Glutamatergic neuron (in vitro differentiated cells): ENCODE measurements around the gene DCANP1. TPM values are rescaled to one million over a fixed set of nuclear protein-coding genes. Genes with fewer than 3 reads are reported as not detected.

Experiments used
- DNase-seq: peaks from one replicate; pipeline ENCODE4 v3.0.0; 2022
- H3K27ac Mint-ChIP-seq: one replicate; pipeline ENCODE4 v1.8.0; 2020; ENCODE audit warnings: mild to moderate bottlenecking, mixed read lengths, inconsistent platforms; ENCODE audit not compliant: unreplicated experiment
- H3K27me3 Mint-ChIP-seq: one replicate; pipeline ENCODE4 v1.8.0; 2020; ENCODE audit warnings: mild to moderate bottlenecking, moderate library complexity, mixed read lengths, inconsistent platforms; ENCODE audit not compliant: unreplicated experiment
- H3K36me3 Mint-ChIP-seq: one replicate; pipeline ENCODE4 v1.8.0; 2020; ENCODE audit warnings: mild to moderate bottlenecking, mixed read lengths, inconsistent platforms; ENCODE audit not compliant: unreplicated experiment
- H3K4me1 Mint-ChIP-seq: one replicate; pipeline ENCODE4 v1.8.0; 2020; ENCODE audit warnings: mild to moderate bottlenecking, low read depth, mixed read lengths, inconsistent platforms; ENCODE audit not compliant: unreplicated experiment
- H3K4me3 Mint-ChIP-seq: one replicate; pipeline ENCODE4 v1.8.0; 2020; ENCODE audit warnings: mild to moderate bottlenecking, mixed read lengths, inconsistent platforms; ENCODE audit not compliant: unreplicated experiment
- H3K9me3 Mint-ChIP-seq: one replicate; pipeline ENCODE4 v1.8.0; 2020; ENCODE audit warnings: mild to moderate bottlenecking, moderate library complexity, mixed read lengths, inconsistent platforms; ENCODE audit not compliant: unreplicated experiment
- total RNA-seq: library from RNA; stranded (reverse); fragmentation: NEBNext Ultra II Directional; extraction: Animal tissue kit (Norgen Biotek cat#: 25700); gene quantifications from one replicate; pipeline ENCODE4 v1.2.1, GENCODE V29; 2021; ENCODE audit not compliant: unreplicated experiment
- TF ChIP-seq, protein P1 (sequence below): fragments of 200-600 bp; sonication (generic); IDR thresholded peaks from one replicate; pipeline ENCODE4 v1.5.0; 2021; ENCODE audit not compliant: partially characterized antibody, unreplicated experiment

Gene DCANP1
- total RNA-seq, 1 donor from 2014 or later = not detected

DNA sequence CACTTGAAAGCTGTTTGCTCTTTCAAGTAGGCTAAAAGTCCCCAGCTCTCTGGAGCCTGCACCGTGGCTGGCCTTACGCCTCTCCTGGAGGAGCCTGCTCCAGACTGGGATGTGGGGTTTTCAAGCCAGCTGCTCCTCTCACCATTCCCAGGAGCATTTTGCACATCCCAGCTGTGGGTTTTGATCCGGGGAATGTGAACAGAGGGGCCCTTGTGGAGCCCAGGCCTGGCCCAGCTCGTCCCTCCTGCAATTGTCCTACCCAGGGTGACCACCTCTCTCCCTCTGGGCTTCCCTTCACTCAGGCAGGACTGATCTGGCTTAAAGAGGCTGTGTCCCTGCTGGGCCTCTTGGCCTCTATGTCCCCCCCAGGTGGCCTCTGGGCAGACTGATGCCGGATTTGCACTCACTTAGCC is 37.5 kb upstream of the DCANP1 start:
- Mint-ChIP-seq H3K4me1 (peaks cover 41% of the 10 kb centered on the region), H3K4me3 (no peak overlapping the region), H3K36me3 (peaks cover 4% of the 10 kb centered on the region), H3K9me3 (peaks cover 13% of the 10 kb centered on the region), H3K27ac (peak overlapping the region; percentile 48), H3K27me3 (peaks cover 7% of the 10 kb centered on the region)
- TF ChIP-seq, protein P1, sequence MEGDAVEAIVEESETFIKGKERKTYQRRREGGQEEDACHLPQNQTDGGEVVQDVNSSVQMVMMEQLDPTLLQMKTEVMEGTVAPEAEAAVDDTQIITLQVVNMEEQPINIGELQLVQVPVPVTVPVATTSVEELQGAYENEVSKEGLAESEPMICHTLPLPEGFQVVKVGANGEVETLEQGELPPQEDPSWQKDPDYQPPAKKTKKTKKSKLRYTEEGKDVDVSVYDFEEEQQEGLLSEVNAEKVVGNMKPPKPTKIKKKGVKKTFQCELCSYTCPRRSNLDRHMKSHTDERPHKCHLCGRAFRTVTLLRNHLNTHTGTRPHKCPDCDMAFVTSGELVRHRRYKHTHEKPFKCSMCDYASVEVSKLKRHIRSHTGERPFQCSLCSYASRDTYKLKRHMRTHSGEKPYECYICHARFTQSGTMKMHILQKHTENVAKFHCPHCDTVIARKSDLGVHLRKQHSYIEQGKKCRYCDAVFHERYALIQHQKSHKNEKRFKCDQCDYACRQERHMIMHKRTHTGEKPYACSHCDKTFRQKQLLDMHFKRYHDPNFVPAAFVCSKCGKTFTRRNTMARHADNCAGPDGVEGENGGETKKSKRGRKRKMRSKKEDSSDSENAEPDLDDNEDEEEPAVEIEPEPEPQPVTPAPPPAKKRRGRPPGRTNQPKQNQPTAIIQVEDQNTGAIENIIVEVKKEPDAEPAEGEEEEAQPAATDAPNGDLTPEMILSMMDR = no peak
- no peak for DNase-seq

DNA sequence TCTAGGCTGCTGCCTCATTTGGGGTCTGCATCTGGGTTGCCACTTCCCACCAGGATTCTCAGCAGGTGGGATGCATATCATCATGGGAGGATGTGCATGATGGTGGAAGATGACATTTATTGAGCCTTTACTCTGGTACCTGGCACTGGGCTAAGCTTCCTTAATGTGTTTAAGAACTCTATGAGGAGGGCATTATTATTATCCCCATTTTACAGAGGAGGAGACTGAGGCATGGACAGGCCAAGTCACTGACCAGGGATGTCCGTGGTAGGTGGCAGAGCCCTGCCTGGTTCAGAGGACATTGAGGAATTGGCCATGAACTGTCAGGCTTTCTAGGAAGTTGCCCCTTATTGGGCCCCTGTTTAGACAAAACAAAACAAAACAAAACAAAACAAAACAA is 36.1 kb upstream of the DCANP1 start:
- peaks cover 4% of the 10 kb centered on the region for H3K36me3 Mint-ChIP-seq
- peak overlapping the region; percentile 17 for H3K27ac Mint-ChIP-seq
- H3K27me3 Mint-ChIP-seq = peaks cover 5% of the 10 kb centered on the region
- TF ChIP-seq, protein P1 = no peak
- no peak for DNase-seq
- H3K4me3 Mint-ChIP-seq = no peak overlapping the region
- H3K4me1 Mint-ChIP-seq = peaks cover 47% of the 10 kb centered on the region
- peaks cover 10% of the 10 kb centered on the region for H3K9me3 Mint-ChIP-seq

DNA sequence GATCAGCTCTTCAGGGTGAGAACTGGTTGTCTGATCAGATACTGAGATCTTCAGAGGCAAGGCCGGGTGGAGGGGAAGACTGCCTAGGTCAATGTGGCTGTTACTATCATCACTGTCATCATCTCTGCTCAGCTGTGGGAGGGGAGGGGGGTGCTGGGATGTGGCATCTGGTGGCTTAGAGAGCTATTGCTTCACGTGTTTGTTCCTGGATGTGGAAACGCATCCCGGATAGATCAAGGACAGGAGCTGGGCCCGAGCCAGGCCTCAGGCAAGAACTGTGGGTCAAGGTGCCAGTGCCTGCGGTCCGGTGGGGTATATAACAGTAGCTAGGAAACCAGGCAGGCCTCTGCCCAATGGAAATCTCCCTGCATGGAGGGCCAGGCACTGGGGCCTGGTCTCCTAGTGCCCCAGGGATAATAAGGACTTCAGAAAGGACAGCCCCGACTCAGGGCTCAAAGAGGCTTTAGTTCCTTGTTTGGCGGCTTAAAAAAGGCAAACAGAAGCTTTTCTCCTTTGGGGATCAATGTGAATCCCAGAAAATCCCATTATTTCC is 35.3 kb upstream of the DCANP1 start:
- peaks cover 41% of the 10 kb centered on the region for H3K4me1 Mint-ChIP-seq
- H3K36me3 Mint-ChIP-seq = peaks cover 4% of the 10 kb centered on the region
- no peak overlapping the region for H3K27ac Mint-ChIP-seq
- no peak for DNase-seq
- H3K27me3 Mint-ChIP-seq = peaks cover 4% of the 10 kb centered on the region
- H3K9me3 Mint-ChIP-seq = peaks cover 11% of the 10 kb centered on the region
- no peak overlapping the region for H3K4me3 Mint-ChIP-seq
- TF ChIP-seq, protein P1 = no peak

DNA sequence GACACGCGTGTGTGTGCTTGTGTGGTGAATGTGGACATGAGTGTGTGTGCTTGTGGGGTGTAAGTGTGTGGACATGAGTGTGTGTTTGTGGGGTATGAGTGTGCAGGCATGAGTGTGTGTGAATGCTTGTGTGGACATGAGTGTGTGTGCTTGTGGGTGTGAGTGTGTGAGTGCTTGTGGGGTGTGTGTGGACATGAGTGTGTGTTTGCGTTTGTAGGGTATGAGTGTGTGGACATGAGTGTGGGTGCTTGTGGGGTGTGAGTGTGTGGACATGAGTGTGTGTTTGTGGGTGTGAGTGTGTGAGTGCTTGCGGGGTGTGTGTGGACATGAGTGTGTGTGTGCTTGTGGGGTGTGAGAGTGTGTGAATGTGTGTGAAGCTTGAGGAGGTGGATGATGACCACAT is 34.8 kb upstream of the DCANP1 start:
- Mint-ChIP-seq H3K4me3 (no peak overlapping the region), H3K27me3 (peaks cover 3% of the 10 kb centered on the region), H3K9me3 (peaks cover 13% of the 10 kb centered on the region), H3K36me3 (peaks cover 4% of the 10 kb centered on the region), H3K27ac (no peak overlapping the region), H3K4me1 (peaks cover 43% of the 10 kb centered on the region)
- TF ChIP-seq, protein P1 = no peak
- DNase-seq = no peak

DNA sequence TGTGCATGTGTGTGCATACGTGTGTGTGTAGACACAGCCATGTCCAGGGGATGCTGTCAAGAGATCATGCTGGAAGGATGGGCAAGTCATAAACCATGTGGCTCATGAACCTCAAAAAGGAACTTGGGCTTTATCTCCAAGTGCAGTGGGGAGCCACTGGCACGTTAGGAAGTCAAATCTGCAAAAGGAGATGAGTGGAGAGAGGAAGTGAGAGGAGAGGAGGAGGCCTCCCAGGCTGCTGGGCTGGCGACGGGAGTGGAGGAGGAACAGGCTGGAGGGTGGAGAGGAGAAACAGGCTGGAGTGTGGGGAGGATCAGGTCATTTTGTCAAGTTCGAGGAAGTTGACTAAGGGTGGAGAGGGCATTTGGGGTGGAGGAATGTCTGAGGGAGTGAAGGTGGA is 34.2 kb upstream of the DCANP1 start:
- no peak for DNase-seq
- H3K36me3 Mint-ChIP-seq = peaks cover 4% of the 10 kb centered on the region
- H3K4me1 Mint-ChIP-seq = peaks cover 43% of the 10 kb centered on the region
- peaks cover 16% of the 10 kb centered on the region for H3K9me3 Mint-ChIP-seq
- H3K27me3 Mint-ChIP-seq = peaks cover 6% of the 10 kb centered on the region
- no peak overlapping the region for H3K4me3 Mint-ChIP-seq
- no peak overlapping the region for H3K27ac Mint-ChIP-seq
- TF ChIP-seq, protein P1 = no peak
